Measurements from ENCODE around the gene TSPAN9.
"Not testable (repeated sequence)": the region's sequence is repeated elsewhere in the genome, so short reads cannot be mapped to it uniquely, and the experiment has no call there.

Gene TSPAN9

GRCh38 chr12:3043406-3043805 lies 33.8 kb upstream of the TSPAN9 start:
- no peak for DNase-seq (ENCODE audit: insufficient read length, low spot score)
- FAIRE-seq: no peak

- FAIRE-seq (no peak), DNase-seq (ENCODE audit: insufficient read length, low spot score) (no peak)
These were observed 33.0 kb upstream of the TSPAN9 start for GRCh38 chr12:3044141-3044630.

- DNase-seq (ENCODE audit: insufficient read length, low spot score) (no peak), FAIRE-seq (no peak)
These were observed 31.7 kb upstream of the TSPAN9 start for GRCh38 chr12:3045494-3045893.

GRCh38 chr12:3045989-3046388 lies 31.2 kb upstream of the TSPAN9 start:
- no peak for FAIRE-seq
- no peak for DNase-seq (ENCODE audit: insufficient read length, low spot score)

- DNase-seq (ENCODE audit: insufficient read length, low spot score) (no peak), FAIRE-seq (no peak)
These were observed 30.6 kb upstream of the TSPAN9 start for GRCh38 chr12:3046441-3047200.

- FAIRE-seq: no peak
These were observed 29.2 kb upstream of the TSPAN9 start for GRCh38 chr12:3047961-3048360.

GRCh38 chr12:3048540-3048939 lies 28.6 kb upstream of the TSPAN9 start:
- no peak for FAIRE-seq

More at GRCh38 chr12:3047961-3048360, 29.2 kb upstream of the TSPAN9 start:
- no peak for DNase-seq (ENCODE audit: insufficient read length, low spot score)

GRCh38 chr12:3049176-3049575 lies 28.0 kb upstream of the TSPAN9 start:
- no peak for FAIRE-seq
- DNase-seq (ENCODE audit: insufficient read length, low spot score): no peak

More at GRCh38 chr12:3048540-3048939, 28.6 kb upstream of the TSPAN9 start:
- no peak for DNase-seq (ENCODE audit: insufficient read length, low spot score)

GRCh38 chr12:3049611-3050249 lies 27.4 kb upstream of the TSPAN9 start:
- peak; percentile 21 for FAIRE-seq
- DNase-seq (ENCODE audit: insufficient read length, low spot score): no peak

GRCh38 chr12:3054374-3054773 lies 22.8 kb upstream of the TSPAN9 start:
- no peak for FAIRE-seq
- no peak for DNase-seq (ENCODE audit: insufficient read length, low spot score)

GRCh38 chr12:3055026-3055703 lies 22.0 kb upstream of the TSPAN9 start:
- FAIRE-seq (no peak), DNase-seq (ENCODE audit: insufficient read length, low spot score) (no peak)

- FAIRE-seq (no peak), DNase-seq (ENCODE audit: insufficient read length, low spot score) (no peak)
These were observed 21.3 kb upstream of the TSPAN9 start for GRCh38 chr12:3055704-3056467.

- DNase-seq (ENCODE audit: insufficient read length, low spot score) (no peak), FAIRE-seq (no peak)
These were observed 16.1 kb upstream of the TSPAN9 start for GRCh38 chr12:3061059-3061458.

GRCh38 chr12:3061501-3062215 lies 15.5 kb upstream of the TSPAN9 start:
- DNase-seq (ENCODE audit: insufficient read length, low spot score) (no peak), FAIRE-seq (no peak)

GRCh38 chr12:3065300-3065699 lies 11.9 kb upstream of the TSPAN9 start:
- no peak for FAIRE-seq
- DNase-seq (ENCODE audit: insufficient read length, low spot score): no peak

- FAIRE-seq; DNase-seq (ENCODE audit: insufficient read length, low spot score): not testable (repeated sequence)
These were observed 11.3 kb upstream of the TSPAN9 start for GRCh38 chr12:3065846-3066245.

GRCh38 chr12:3069714-3070113 lies 7.5 kb upstream of the TSPAN9 start:
- DNase-seq (ENCODE audit: insufficient read length, low spot score): no peak
- no peak for FAIRE-seq

GRCh38 chr12:3071107-3071506 lies 6.1 kb upstream of the TSPAN9 start:
- DNase-seq (ENCODE audit: insufficient read length, low spot score) (no peak), FAIRE-seq (no peak)

- no peak for DNase-seq (ENCODE audit: insufficient read length, low spot score)
- FAIRE-seq: no peak
These were observed 5.5 kb upstream of the TSPAN9 start for GRCh38 chr12:3071710-3072109.

Measured in GM19239 (cell line).